Choroid plexus epithelial cell (primary cell): ENCODE measurements around the gene PAQR6.
"Not testable (repeated sequence)": the region's sequence is repeated elsewhere in the genome, so short reads cannot be mapped to it uniquely, and the experiment has no call there.

Experiments
- DNase-seq: peaks from one replicate; pipeline ENCODE4 v3.0.0-alpha.2; 2010; ENCODE audit warnings: low read depth
- H3K4me3 ChIP-seq: 2 replicates; pipeline ENCODE4 v1.5.1; 2011; ENCODE audit warnings: low read depth, mild to moderate bottlenecking, control low read depth, low read length, moderate library complexity
- CTCF ChIP-seq: conservative IDR thresholded peaks from 2 replicates; pipeline ENCODE4 v1.5.1; 2011; ENCODE audit warnings: low read depth, mild to moderate bottlenecking, control low read depth, inconsistent platforms, low read length, moderate library complexity

The PAQR6 gene

DNA sequence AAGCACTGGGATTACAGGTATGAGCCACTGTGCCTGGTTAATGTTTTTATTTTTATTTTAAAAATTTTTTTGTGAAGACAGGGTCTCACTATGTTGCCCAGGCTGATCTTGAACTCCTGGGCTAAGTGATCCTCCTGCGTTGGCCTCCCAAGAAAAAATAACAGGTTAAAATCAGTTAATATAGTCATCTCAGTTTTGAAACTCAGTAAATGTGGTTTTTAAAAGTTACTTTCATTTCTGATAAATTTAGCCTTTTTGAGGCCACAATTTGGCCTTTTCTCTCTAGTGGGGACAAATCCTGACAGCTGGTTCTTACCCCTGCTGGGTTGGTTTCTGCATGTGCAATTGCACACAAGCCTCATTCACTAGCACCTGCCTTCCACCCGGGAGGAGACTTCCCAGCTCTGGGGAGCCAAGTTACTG, 21.7 kb downstream of the PAQR6 start:
- no peak for TF ChIP-seq CTCF
- no peak for DNase-seq
- no peak overlapping the region for H3K4me3 ChIP-seq

- no peak overlapping the region for H3K4me3 ChIP-seq
- no peak for DNase-seq
- TF ChIP-seq CTCF: no peak
Measured at GRCh38 chr1:156225677-156226014, 22.2 kb downstream of the PAQR6 start.

GRCh38 chr1:156221986-156222692, 25.7 kb downstream of the PAQR6 start:
- H3K4me3 ChIP-seq: no peak overlapping the region
- no peak for TF ChIP-seq CTCF
- no peak for DNase-seq

DNA sequence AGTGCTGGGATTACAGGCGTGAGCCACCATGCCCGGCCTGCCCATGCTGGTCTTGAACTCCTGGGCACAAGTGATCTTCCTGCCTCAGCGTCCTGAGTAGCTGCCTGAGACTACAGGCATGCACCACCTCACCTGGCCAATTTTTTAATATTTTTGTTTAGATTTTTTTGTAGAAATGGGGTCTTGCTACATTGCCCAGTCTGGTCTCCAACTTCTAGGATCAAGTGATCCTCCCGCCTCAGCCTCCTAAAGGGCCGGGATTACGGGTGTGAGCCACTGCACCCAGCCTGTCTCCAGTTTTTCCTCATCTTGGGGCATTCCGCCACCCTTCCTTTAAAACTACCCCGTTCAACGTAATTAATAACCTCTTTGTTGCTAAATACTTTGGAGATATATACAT, 27.6 kb downstream of the PAQR6 start:
- no peak for DNase-seq
- no peak overlapping the region for H3K4me3 ChIP-seq
- TF ChIP-seq CTCF: no peak

DNA sequence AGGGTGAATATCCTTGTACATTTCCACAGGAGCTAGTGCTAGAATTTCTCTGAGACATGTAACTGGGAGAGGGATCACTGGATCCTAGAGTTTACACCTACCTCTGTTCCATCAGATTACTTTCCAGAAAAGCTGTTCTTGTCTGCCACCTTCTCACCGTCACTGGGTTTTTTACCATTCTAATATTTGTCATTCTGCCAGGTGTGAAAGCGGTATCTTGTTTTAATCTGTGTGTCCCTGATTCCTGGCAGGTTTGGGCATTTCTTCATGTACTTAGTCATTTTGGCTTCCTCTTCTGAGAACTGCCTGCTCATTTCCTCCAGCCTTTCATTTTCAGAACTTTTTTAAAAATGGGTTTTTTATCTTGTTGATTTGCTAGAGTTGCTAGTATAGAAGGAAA, 30.0 kb downstream of the PAQR6 start:
- TF ChIP-seq CTCF: no peak
- no peak overlapping the region for H3K4me3 ChIP-seq
- peak; percentile 23 for DNase-seq

DNA sequence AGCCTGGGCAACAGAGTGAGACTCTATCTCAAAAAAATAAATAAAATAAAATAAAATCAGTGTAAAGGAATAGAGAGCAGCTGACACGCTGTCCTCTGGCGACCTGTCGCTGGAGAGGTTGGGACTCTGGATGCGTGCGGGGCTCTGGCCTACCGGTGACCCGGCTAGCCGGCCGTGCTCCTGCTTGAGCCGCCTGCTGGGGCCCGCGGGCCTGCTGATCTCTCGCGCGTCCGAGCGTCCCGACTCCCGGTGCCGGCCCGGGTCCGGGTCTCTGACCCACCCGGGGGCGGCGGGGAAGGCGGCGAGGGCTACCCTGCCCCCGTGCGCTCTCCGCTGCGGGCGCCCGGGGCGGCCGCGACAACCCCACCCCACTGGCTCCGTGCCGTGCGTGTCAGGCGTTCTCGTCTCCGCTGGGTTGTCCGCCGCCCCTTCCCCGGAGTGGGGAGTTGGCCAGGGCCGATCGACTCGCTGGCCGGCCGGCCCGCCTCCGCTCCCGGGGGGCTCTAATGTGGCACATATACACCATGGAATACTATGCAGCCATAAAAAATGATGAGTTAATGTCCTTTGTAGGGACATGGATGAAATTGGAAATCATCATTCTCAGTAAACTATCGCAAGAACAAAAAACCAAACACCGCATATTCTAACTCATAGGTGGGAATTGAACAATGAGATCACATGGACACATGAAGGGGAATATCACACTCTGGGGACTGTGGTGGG, 31.3 kb downstream of the PAQR6 start:
- peak; percentile 58 for DNase-seq
- H3K4me3 ChIP-seq: not testable (repeated sequence)

GRCh38 chr1:156214024-156214748, 33.7 kb downstream of the PAQR6 start:
- TF ChIP-seq CTCF: no peak
- peak overlapping the region; percentile 74 for H3K4me3 ChIP-seq
- peak; percentile 13 for DNase-seq
